H1 (cell line): Measurements from ENCODE around the gene GRIA3. TPM values are rescaled to one million over a fixed set of nuclear protein-coding genes. Genes with fewer than 3 reads are reported as not detected.

ENCODE experiments used
- CTCF ChIA-PET: fragments of 300-600 bp; sonication (Branson Sonifier 250); formaldehyde crosslinking; loops from one replicate; lab custom pipeline; 2021; ENCODE audit not compliant: partially characterized antibody; lab: Charles Lee
- POLR2A ChIA-PET: fragments of 300-600 bp; sonication (Branson Sonifier 250); formaldehyde crosslinking; loops from one replicate; lab custom pipeline; 2021; ENCODE audit warnings: inconsistent platforms; ENCODE audit not compliant: partially characterized antibody; lab: Charles Lee
- DNase-seq, 2 experiments: peaks; one replicate each; pipeline versions ENCODE4 v3.0.0 to v3.0.0-alpha.2; 2010 to 2022; ENCODE audit warnings: low spot score in 2 of 2, low read depth in 1 of 2, mixed read lengths in 1 of 2
- FAIRE-seq: peaks from 2 replicates; lab custom pipeline; 2011; peaks lifted over from hg19 to GRCh38; lab: Jason Lieb, UNC
- H2AFZ ChIP-seq: 2 replicates; pipeline ENCODE4 v1.8.1; 2012; ENCODE audit warnings: low read length, inconsistent platforms
- H2AK5ac ChIP-seq: 2 replicates; pipeline ENCODE4 v1.6.1; 2013; ENCODE audit warnings: low read depth, low read length
- H2BK120ac ChIP-seq: replicated peaks from 2 replicates; pipeline ENCODE3; 2013; ENCODE audit warnings: low read depth, low read length, inconsistent platforms
- H2BK12ac ChIP-seq: 2 replicates; pipeline ENCODE4 v1.6.1; 2013; ENCODE audit warnings: low read depth, low read length
- H2BK15ac ChIP-seq: 2 replicates; pipeline ENCODE4 v1.6.1; 2013; ENCODE audit warnings: low read length
- H2BK20ac ChIP-seq: 2 replicates; pipeline ENCODE4 v1.6.1; 2013; ENCODE audit warnings: low read length
- H2BK5ac ChIP-seq: 2 replicates; pipeline ENCODE4 v1.6.1; 2013; ENCODE audit warnings: low read depth, low read length
- H3K14ac ChIP-seq: 2 replicates; pipeline ENCODE4 v1.6.1; 2013; ENCODE audit warnings: inconsistent platforms; ENCODE audit not compliant: insufficient read length
- H3K18ac ChIP-seq: 2 replicates; pipeline ENCODE4 v1.6.1; 2013; ENCODE audit warnings: low read length; ENCODE audit errors: extremely low read depth
- H3K23ac ChIP-seq: 2 replicates; pipeline ENCODE4 v1.6.1; 2013; ENCODE audit warnings: inconsistent platforms; ENCODE audit not compliant: insufficient read length
- H3K23me2 ChIP-seq: 2 replicates; pipeline ENCODE4 v1.6.1; 2013; ENCODE audit warnings: low read depth, low read length
- H3K27ac ChIP-seq: 2 replicates; pipeline ENCODE4 v1.6.1; 2011; ENCODE audit warnings: low read depth, low read length, inconsistent platforms
- H3K27me3 ChIP-seq, 4 experiments: replicated peaks in 1 of 4; 1 replicate in 1 of 4; 2 replicates in 3 of 4; pipeline versions ENCODE4 v1.6.1 to v1.8.1; 2011 to 2013; ENCODE audit warnings: low read length in 3 of 4, mild to moderate bottlenecking in 3 of 4, inconsistent platforms in 2 of 4, mixed read lengths in 2 of 4, moderate library complexity in 1 of 4; ENCODE audit not compliant: control insufficient read depth in 3 of 4, insufficient read depth in 3 of 4; ENCODE audit errors: extremely low read depth in 1 of 4
- H3K36me3 ChIP-seq, 4 experiments: 2 replicates each; pipeline versions ENCODE4 v1.6.1 to v1.8.1; 2011 to 2013; ENCODE audit warnings: mild to moderate bottlenecking in 4 of 4, low read length in 3 of 4, moderate library complexity in 2 of 4, control low read depth in 1 of 4, inconsistent platforms in 1 of 4; ENCODE audit not compliant: insufficient read depth in 4 of 4, control insufficient read depth in 2 of 4
- H3K4ac ChIP-seq: replicated peaks from 2 replicates; pipeline ENCODE3; 2013; ENCODE audit warnings: low read length, low read depth, mixed read lengths, inconsistent platforms; ENCODE audit not compliant: insufficient read length
- H3K4me1 ChIP-seq, 4 experiments: replicated peaks in 1 of 4; 1 replicate in 1 of 4; 2 replicates in 3 of 4; pipeline versions ENCODE4 v1.6.1 to v1.8.1; 2011 to 2013; ENCODE audit warnings: low read length in 3 of 4, inconsistent platforms in 2 of 4, mixed read lengths in 1 of 4; ENCODE audit not compliant: insufficient read depth in 4 of 4, control insufficient read depth in 3 of 4
- H3K4me2 ChIP-seq, 2 experiments: 2 replicates each; pipeline versions ENCODE4 v1.6.1 to v1.8.1; 2011 to 2013; ENCODE audit warnings: low read depth in 2 of 2, low read length in 2 of 2, control low read depth in 1 of 2, inconsistent platforms in 1 of 2, mild to moderate bottlenecking in 1 of 2; ENCODE audit not compliant: insufficient read depth in 1 of 2
- H3K4me3 ChIP-seq, 4 experiments: fragments of 200-600, 300-600 bp in 1 of 4; sonication (generic), shearing (Covaris generic), sonication (Bioruptor Twin) in 1 of 4; 2 replicates each; pipeline versions ENCODE4 v1.5.1 to v1.8.1; 2011 to 2016; ENCODE audit warnings: low read length in 4 of 4, low read depth in 3 of 4, control low read depth in 2 of 4, inconsistent platforms in 2 of 4, mild to moderate bottlenecking in 2 of 4, mixed read lengths in 1 of 4, moderate library complexity in 1 of 4; ENCODE audit not compliant: insufficient read depth in 2 of 4; ENCODE audit errors: extremely low read depth in 1 of 4
- H3K56ac ChIP-seq: replicated peaks from 2 replicates; pipeline ENCODE3; 2013; ENCODE audit warnings: low read depth, mild to moderate bottlenecking, mixed read lengths, low read length, inconsistent platforms; ENCODE audit not compliant: insufficient read length
- H3K79me1 ChIP-seq: 2 replicates; pipeline ENCODE4 v1.6.1; 2013; ENCODE audit warnings: low read depth, low read length, control low read depth
- H3K79me2 ChIP-seq, 2 experiments: 2 replicates each; pipeline versions ENCODE4 v1.6.1 to v1.8.1; 2012 to 2013; ENCODE audit warnings: low read length in 2 of 2, mild to moderate bottlenecking in 2 of 2, inconsistent platforms in 1 of 2; ENCODE audit not compliant: insufficient read depth in 2 of 2, control insufficient read depth in 1 of 2
- H3K9ac ChIP-seq, 4 experiments: replicated peaks in 1 of 4; 1 replicate in 1 of 4; 2 replicates in 3 of 4; pipeline versions ENCODE4 v1.6.1 to v1.8.1; 2011 to 2013; ENCODE audit warnings: low read depth in 3 of 4, low read length in 3 of 4, control low read depth in 2 of 4, mild to moderate bottlenecking in 2 of 4, moderate library complexity in 2 of 4, inconsistent platforms in 1 of 4; ENCODE audit errors: extremely low read depth in 1 of 4
- H3K9me3 ChIP-seq, 2 experiments: 2 replicates each; pipeline versions ENCODE4 v1.6.1 to v1.8.1; 2012 to 2013; ENCODE audit warnings: mild to moderate bottlenecking in 2 of 2, moderate library complexity in 2 of 2, control low read depth in 1 of 2, inconsistent platforms in 1 of 2, low read depth in 1 of 2, low read length in 1 of 2, mixed read lengths in 1 of 2; ENCODE audit not compliant: insufficient read depth in 2 of 2
- H4K20me1 ChIP-seq, 2 experiments: replicated peaks in 1 of 2; 2 replicates each; pipeline versions ENCODE3 to v1.8.1; 2011 to 2013; ENCODE audit warnings: inconsistent platforms in 2 of 2, low read length in 2 of 2, mild to moderate bottlenecking in 1 of 2; ENCODE audit not compliant: insufficient read depth in 2 of 2, control insufficient read depth in 1 of 2
- H4K5ac ChIP-seq: 2 replicates; pipeline ENCODE4 v1.6.1; 2013; ENCODE audit warnings: low read length, low read depth, mixed read lengths, inconsistent platforms; ENCODE audit not compliant: insufficient read length
- H4K8ac ChIP-seq: 2 replicates; pipeline ENCODE4 v1.8.0; 2013; ENCODE audit warnings: mild to moderate bottlenecking, moderate library complexity, low read length, inconsistent platforms; ENCODE audit not compliant: insufficient read depth; ENCODE audit errors: extremely low read depth
- H4K91ac ChIP-seq: replicated peaks from 2 replicates; pipeline ENCODE3; 2013; ENCODE audit warnings: low read length, mixed read lengths, inconsistent platforms; ENCODE audit not compliant: insufficient read length
- CBX5 ChIP-seq: fragments of 300-800, 300-1000 bp; sonication (generic); IDR thresholded peaks from 2 replicates; pipeline ENCODE4 v1.7.1; 2016; ENCODE audit warnings: antibody characterized with exemption, low read length, low read depth
- KDM1A ChIP-seq: fragments of 200-600, 300-600 bp; sonication (generic); IDR thresholded peaks from 2 replicates; pipeline ENCODE4 v1.7.1; 2016; ENCODE audit warnings: mild to moderate bottlenecking, low read length, borderline replicate concordance
- PHF8 ChIP-seq: fragments of 200-600 bp; sonication (generic); conservative IDR thresholded peaks from 2 replicates; pipeline ENCODE4 v1.7.1; 2012; ENCODE audit warnings: low read depth, mild to moderate bottlenecking, inconsistent platforms, low read length, moderate library complexity
- SIX5 ChIP-seq: IDR thresholded peaks from 2 replicates; pipeline ENCODE4 v1.6.1; 2011; ENCODE audit warnings: mild to moderate bottlenecking, low read depth, low read length
- SP1 ChIP-seq: IDR thresholded peaks from 2 replicates; pipeline ENCODE4 v1.6.1; 2011; ENCODE audit warnings: low read depth, low read length
- SRF ChIP-seq: IDR thresholded peaks from 2 replicates; pipeline ENCODE4 v1.6.1; 2011; ENCODE audit warnings: mild to moderate bottlenecking, low read depth, low read length, moderate library complexity
- WGBS, 2 experiments: shearing (Covaris generic) in 1 of 2; methylation state at CpG; one replicate each; pipeline versions ENCODE4 v1.1.6 to v1.1.7; 2013 to 2015; ENCODE audit warnings: low lambda C conversion rate in 2 of 2, mixed read lengths in 2 of 2, inconsistent platforms in 1 of 2, low coverage in 1 of 2, missing lambda C conversion rate in 1 of 2; ENCODE audit not compliant: insufficient replicate concordance in 2 of 2, insufficient coverage in 1 of 2, insufficient read length in 1 of 2; ENCODE audit errors: extremely low coverage in 1 of 2, missing lambda C conversion rate in 1 of 2; 5-methylcytosine and 5-hydroxymethylcytosine counted together
- polyA plus RNA-seq, 7 experiments: library from polyadenylated mRNA; depleted of rRNA in 3 of 7; stranded (reverse) in 5 of 7; unstranded in 2 of 7; fragments of >200 nt in 5 of 7; fragments of 200-250 nt in 2 of 7; gene quantifications; 1 replicate in 5 of 7; 2 replicates in 1 of 7; 4 replicates in 1 of 7; pipeline versions ENCODE4 v1.2.1 to v1.2.3, GENCODE V29; 2011 to 2013; ENCODE audit warnings: missing spikeins in 2 of 7, mixed read lengths in 2 of 7
- total RNA-seq: library from RNA; stranded (reverse); fragmentation: NEBNext Ultra II Directional; extraction: Animal tissue kit (Norgen Biotek cat#: 25700); gene quantifications from 2 replicates; pipeline ENCODE4 v1.2.1, GENCODE V29; 2021

The GRIA3 gene
- total and polyA plus RNA-seq, 2 of the 8 experiments (the other 6 are each of a cell fraction or from before 2014, with no cell fraction given), result 2.6 to 3.0 TPM

DNA sequence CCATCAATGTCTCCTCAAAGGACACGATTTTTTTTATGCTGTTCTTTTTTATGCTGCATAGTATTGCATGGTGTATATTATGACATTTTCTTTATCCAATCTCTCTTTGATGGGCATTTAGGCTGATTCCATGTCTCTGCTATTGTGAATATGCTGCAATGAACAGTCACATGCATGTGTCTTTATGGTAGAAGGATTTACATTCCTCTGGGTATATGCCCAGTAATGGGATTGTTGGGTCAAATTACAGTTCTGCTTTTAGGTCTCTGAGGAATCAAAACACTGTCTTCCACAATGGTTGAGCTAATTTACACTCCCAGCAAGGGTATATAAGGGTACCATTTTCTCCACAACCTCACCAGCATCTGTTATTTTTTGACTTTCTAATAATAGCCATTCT lies 113.9 kb downstream of the GRIA3 start (continued):
- no peak for TF ChIP-seq SRF

DNA sequence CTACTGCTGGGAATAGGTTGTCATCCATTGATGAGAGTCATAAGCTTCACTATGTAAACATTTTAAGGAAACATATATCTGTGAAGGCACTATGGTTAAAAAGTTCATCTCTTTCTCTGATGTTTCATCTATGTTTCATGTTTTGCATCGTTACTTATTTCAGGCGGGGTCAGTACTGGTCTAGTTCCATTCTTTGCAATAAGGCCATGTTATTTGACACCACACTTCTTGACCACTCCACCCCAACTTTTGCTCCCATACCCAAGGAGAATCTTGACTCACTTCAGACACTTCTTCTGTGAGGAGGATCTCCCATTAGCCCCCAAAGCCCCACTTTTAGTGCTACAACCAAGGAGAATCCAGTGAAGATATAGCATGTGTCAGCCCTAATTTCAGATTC lies 119.4 kb downstream of the GRIA3 start:
- H4K5ac ChIP-seq, result no peak overlapping the region
- FAIRE-seq, result no peak
- H2BK5ac ChIP-seq, result no peak overlapping the region
- no peaks in the 10 kb centered on the region for H3K79me1 ChIP-seq
- H4K91ac ChIP-seq, result no peak overlapping the region
- H3K18ac ChIP-seq, result no peak overlapping the region
- no peak overlapping the region for H3K27ac ChIP-seq
- H3K14ac ChIP-seq, result no peak overlapping the region
- POLR2A ChIA-PET, result no interaction called here
- H3K4me2 ChIP-seq, result no peak overlapping the region
- no peaks in the 10 kb centered on the region for H3K79me2 ChIP-seq
- no peak for DNase-seq
- H2BK120ac ChIP-seq, result no peak overlapping the region
- TF ChIP-seq CBX5 (no peak), PHF8 (no peak), SP1 (no peak), SIX5 (no peak), KDM1A (no peak)
- no peaks in the 10 kb centered on the region for H4K20me1 ChIP-seq
- H2AK5ac ChIP-seq, result no peak overlapping the region
- no peak overlapping the region for H3K4me3 ChIP-seq
- CTCF ChIA-PET, result no interaction called here
- no peak overlapping the region for H2AFZ ChIP-seq
- H3K9me3 ChIP-seq, result no peaks in the 10 kb centered on the region
- H3K4ac ChIP-seq, result no peak overlapping the region
- no peaks in the 10 kb centered on the region for H3K36me3 ChIP-seq
- no peaks in the 10 kb centered on the region for H3K27me3 ChIP-seq
- no peak overlapping the region for H2BK20ac ChIP-seq
- H3K23me2 ChIP-seq, result no peaks in the 10 kb centered on the region
- no peak overlapping the region for H3K56ac ChIP-seq
- 100% methylated on average over 2 of the region's 2 CpGs; no CpG with 5 or more reads in 1 of the 2 experiments for WGBS, 2 experiments
- no peak overlapping the region for H2BK15ac ChIP-seq
- no peak overlapping the region for H3K9ac ChIP-seq
- no peak overlapping the region for H3K23ac ChIP-seq
- no peaks in the 10 kb centered on the region for H3K4me1 ChIP-seq
- H2BK12ac ChIP-seq, result no peak overlapping the region
- no peak overlapping the region for H4K8ac ChIP-seq
